ENCODE data around the gene GAS2L2.

Gene GAS2L2

DNA sequence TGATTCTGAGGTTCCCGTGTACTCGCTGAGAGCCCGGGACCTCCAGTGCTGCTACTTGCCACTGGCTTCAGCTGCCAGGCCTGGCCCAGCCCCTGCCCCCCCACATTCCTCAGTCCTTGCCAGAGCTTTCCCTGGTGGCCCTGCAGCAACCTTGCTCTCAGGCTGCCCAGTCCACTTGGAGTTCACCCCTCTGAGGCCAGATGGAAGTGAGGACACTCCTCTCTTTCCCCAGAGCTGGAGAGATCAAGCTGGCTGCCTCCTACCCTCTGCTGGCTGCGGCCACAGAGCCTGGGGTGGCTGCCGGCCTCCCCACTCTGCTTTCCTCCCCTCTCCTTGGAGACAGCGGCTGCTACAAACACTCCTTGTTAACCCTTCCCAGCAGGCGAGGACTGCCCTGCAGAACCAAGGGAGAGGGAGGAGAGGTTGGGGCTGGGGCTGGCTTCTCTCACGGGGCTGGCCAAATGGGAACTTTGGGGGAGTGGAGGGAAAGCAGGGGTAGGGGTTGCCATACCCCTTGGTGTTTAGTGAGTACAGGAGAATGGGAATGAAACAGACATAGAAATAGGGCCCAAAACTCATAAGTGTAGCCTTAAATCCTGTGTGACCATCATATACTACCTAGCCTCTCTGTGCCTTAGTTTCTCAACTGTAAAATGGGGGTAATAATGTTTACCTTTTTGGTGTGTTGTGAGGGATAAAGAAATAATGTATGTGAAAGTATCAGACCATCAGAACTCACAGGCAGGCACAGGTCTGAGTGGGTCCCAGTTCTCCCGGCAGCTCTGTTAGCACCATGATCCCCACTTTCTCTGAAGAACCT, at the start of gene GAS2L2:
Gene GAS2L2 (minus strand): TSS at position 295 of the 820 bp plus-strand sequence. CDS start 389 bp downstream, outside the sequence.
- DNase-seq (ENCODE audit: low read depth), result no peak

DNA sequence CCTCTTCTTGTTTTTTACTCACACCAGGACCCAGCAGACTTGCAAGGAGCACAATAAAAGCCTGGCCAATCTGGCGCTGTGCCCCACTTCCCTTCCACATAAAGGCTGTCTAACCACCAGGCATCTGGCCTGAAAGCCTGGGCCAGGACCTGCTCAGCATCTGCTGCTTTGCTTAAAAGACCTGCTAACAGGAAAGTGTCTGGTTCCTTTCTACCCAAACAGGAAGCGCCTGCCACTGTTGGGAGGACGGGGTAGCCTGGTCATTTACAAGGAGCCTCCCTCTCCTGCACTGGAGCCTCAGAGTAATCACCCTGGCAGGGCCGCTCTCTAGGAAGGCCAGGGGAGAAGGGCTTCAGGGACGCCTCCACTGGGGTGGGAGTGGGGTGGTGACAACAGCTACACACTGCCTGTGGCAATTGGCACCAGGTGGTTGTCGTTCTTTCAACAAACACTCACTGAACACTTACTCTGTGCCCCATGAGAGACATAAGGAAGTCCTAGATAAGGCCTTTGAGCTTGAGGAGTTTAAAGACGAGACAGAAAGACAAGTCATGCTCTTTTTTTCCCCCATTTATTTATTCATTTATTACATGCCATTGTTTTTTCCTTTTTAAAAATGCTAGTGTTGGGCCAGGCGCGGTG, 48.7 kb upstream of the GAS2L2 start:
- no peak for DNase-seq (ENCODE audit: low read depth)

DNA sequence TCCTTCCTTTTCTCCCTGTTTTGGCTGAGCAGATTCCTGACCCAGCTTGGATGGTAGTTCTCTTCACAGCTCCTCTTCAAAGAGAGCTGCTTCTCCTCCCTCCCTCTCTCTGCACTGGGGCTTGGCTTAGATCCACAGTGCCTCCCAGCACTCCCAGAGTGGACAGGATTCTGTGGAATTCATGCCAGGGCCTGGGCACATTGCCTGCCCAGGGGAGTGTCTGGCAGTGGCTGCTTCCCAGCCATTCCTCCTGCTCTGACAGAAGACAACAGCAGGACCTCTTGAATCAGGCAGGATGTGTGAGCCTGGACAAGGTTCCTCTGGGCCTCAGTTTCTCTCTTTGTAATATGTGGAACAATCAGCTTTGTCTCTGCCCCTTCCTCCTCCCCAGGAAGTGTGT, 46.9 kb upstream of the GAS2L2 start:
- DNase-seq (ENCODE audit: low read depth), result no peak

DNA sequence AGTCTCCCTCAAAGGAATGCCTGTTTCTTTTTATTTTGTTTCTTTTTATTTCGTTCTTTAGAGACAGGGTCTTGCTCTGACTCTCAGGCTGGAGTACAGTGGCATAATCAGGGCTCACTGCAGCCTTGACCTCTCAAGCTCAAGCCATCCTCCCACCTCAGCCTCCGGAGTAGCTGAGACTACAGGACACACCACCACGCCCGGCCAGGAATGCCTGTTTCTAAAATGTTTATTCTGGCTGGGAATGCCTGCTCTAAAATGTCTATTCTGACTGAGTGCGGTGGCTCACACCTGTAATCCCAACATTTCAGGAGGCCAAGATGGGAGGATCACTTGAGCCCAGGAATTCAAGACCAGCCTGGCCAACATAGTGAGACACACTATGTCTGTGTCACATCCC, 44.9 kb upstream of the GAS2L2 start:
- no peak for DNase-seq (ENCODE audit: low read depth)

DNA sequence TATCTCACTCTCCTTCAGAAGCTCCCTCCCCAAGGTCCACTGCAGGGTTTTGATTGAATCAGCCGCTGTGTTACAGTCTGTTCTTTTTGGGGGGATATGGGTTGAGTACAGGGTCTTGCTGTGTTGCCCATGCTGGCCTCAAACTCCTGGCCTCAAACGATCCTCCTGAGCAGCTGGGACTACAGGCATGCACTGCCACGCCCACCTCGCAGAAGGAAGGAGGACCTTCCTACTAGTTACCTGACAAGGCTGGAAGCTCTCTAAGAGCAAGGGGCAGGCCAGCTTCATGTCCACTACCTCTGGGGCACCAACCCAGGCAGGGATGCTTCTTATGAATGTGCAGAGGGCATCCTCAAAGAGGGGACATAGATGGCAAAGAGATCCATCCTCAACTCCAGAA, 44.3 kb upstream of the GAS2L2 start:
- no peak for DNase-seq (ENCODE audit: low read depth)

DNA sequence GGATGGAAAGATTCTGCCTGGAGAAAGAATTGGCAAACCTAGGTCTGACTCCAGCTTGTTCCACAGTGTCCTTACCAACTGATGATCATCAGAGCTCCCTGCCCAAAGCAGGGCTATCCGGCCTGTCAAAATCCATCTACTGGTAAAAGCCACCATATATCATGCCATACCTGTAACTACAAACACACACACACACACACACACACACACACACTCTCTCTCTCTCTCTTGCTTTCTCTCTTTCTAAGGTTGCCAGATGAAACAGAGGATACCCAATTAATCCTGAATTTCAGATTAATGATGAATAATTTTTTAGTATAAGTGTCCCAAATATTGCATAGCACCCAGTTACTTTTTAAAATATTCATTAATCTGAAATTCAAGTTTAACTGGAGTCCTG, 43.9 kb upstream of the GAS2L2 start:
- DNase-seq (ENCODE audit: low read depth), result no peak

DNA sequence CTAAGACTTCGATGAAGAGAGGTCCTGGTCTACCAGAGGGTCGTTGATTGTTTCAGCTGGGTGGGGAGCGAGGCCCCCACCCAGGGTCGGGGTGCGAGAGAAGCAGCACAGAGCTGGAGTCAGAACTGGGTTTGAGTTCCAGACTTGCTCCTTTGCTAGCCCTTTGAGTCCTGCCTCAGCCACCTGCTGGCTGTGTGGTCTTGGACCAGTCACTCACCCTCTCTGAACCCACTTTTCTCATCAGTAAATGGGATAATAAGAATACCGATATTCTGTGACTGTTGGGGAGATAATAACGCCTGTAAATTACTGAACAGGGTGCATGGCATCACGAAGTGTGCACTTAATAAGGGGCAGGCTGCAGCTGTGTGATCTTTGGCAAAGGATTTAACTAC, 42.8 kb upstream of the GAS2L2 start:
- DNase-seq (ENCODE audit: low read depth), result no peak

DNA sequence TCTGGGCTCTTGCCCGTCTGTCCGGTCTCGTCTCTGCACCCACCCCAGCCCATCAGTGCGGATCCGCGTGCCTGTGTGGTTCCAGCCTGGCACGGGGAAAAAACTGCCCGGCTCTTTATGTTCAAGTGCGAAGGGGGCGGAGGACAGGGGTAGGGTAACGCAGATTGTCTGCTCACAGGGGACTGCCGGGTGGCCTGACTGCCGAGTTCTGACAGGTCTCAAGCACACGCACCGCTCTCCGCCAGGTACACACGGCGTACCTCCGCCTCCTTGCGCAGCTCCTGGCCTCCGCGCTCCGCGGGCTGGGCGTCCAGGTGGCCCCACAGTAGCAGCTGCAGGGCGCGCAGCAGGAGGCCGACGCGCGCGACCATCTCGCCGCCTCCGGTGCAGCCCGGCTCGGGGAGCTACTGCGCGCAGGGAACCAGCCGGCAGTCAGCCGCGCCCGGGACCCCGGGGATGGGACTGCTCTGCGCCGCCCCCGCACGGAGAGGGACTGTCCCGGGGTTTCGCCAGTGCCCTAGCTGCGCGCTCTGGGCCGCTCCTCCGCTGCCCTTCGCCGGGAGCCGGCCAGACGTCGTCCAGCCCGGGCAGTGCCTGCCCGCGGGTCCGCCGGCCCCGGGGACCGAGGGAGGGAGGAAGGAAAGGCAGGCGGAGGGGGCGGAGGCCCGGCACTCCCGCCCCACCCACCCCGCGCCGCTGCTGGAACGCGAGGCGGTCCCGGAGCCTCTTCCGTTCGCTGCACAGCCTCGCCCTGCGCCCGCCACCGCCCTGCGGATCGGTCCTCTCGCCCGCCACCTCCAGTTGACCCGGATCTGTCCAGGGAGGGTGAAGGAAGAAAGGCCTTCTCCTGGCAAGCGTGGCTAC, 42.2 kb upstream of the GAS2L2 start, which contains the start of gene MMP28:
Gene MMP28 (minus strand): TSS at position 635 of the 864 bp plus-strand sequence. CDS start 264 bp downstream, at position 371.
- DNase-seq (ENCODE audit: low read depth), result peak; percentile 10

DNA sequence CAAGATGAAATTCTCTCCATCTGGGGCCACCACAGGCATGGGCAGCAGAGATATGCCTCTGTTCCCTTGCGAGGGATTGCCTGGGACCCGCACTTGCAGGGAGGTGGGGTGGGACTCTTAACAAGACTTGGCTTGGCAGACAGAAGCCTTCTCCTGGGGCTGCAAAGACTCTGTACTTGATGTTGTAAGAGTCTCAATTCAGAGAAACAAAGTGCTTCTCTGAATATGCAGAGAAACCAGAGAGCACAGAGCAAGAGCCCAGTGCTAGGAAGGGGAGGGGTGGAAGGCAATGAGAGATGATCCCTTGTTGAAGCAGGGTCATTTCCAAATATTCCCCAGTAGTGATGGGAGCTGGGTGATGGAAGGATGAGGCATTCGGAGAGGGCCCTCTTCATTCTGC, 40.2 kb upstream of the GAS2L2 start:
- no peak for DNase-seq (ENCODE audit: low read depth)

DNA sequence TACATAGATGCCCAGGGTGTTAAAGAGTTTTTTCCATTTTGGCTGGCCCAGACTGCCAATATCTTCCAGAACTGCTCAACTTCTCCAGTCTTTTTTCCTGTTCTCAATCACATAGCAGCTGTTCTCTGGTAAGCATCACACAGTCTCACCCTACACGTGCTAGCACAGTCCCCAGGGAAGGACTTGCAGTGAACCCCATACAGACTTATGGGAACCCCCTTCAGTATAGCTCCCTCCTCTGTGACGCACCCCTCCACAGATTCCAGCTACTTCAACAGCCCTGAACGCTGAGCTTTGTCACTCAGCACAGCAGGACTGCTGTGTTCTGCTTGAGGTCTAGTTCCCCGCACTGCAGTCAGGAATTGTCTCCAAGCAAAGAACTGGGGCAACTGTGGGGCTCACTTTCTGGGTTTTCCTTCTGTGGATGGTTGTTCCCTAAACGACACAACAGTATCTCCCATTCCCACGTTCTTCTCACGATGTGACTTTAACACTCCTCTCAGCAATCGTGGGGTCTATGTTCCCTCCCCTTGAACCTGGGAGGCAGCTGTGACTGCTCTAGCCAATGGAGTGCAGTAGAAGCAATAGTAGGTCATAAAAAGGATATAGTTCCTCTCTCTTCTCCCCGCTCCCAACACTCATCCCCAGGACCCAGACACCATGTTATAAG, 38.8 kb upstream of the GAS2L2 start:
- DNase-seq (ENCODE audit: low read depth), result no peak

DNA sequence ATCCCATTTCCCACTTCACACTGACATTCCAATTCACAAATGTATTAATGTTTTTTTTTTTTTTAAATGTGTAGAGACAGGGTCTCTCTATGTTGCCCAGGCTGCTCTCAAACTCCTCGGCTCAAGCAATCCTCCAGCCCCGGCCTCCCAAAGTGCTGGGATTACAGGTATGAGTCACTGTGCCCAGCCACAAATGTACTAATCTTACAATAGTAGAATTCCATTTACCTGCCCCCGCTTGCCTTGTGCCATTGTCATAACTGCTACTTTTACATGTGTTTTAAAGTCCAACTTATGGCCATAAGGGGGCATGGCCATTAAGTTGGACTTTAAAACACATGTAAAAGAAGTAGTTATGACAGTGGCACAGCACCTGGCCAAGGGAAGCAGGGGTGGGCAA, 37.8 kb upstream of the GAS2L2 start:
- no peak for DNase-seq (ENCODE audit: low read depth)

DNA sequence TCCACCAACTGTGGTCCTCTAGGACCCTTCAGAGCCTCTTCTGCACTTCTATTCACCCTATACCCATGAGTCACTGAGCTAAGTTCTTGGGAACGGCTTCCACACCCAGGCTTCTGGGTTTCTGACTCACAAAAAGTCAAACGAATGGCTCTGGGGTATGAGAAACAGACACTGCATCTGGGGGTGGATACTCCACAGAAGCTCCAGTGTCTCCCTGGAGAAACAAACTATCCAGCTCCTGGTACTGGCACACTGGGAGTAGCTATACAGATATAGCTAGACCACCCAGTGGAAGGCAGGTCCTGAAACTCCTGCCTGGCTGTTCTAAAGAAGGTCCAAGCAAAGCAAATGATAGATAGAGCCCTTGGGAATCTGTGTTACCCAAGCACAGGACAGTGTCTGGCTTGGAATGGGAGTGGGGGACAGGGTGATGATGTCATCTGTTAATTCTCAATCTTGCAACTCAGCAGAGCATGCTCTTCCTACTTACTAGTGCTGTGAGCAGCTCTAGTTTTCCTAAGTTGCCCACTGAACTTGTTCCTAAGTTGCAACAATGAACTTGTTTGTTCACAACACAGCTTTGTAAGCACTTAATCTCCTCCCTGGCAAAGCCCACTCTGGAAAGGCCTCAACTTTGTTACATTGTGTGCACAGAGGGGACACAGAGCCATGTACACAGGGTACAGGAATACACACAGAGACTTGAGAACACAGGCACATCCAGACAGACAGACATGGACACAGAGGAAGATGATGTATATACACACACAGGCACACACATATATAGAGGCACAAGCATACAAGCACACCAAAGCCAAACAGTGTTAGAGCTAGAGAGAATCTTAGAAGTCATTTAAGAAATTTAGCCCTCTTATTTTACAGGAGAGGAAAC, 35.7 kb upstream of the GAS2L2 start:
- no peak for DNase-seq (ENCODE audit: low read depth)

DNA sequence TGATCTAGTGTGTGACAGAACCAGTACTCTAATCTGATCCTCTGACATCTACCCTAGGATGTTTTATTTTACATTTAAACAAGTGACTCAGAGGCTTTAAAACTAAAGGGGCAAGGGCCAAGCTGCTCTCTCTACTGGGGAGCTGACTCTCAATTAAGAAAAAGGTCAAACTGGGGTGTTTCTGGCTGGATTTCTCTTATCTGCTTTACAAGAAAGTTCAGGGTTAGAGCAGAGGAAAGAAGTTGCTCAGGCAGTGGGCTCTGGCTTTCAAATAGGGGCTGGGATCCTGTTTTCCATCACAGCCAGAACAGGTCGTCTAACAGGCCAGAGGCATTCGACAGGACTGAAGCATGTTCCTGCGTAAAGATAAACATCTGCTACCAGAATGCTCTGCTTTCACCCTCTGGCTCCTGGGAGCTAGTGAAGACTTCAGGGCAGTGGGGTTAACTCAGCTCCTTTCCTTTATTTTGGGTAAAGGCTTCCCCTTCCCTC, 33.9 kb upstream of the GAS2L2 start:
- no peak for DNase-seq (ENCODE audit: low read depth)

DNA sequence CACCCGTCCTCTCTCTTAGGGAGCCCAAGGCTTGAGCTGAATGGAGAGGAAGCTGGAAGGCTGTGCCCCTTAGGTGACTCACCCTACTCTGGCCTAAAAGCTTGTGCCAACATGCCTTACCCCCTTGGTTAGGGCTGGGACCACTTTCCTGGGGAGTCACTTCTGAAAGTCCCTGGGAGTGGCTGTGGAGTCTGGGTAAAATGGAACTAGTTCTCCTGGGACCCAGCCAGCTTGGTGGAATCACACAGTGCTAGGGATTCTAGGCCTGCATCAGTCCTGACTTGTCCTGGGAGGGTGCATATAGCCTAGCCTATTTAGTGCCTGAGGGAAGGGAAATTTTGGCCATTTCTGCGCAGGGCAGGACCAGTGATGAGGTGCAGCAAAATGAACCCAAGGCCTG, 31.9 kb upstream of the GAS2L2 start:
- DNase-seq (ENCODE audit: low read depth), result no peak

DNA sequence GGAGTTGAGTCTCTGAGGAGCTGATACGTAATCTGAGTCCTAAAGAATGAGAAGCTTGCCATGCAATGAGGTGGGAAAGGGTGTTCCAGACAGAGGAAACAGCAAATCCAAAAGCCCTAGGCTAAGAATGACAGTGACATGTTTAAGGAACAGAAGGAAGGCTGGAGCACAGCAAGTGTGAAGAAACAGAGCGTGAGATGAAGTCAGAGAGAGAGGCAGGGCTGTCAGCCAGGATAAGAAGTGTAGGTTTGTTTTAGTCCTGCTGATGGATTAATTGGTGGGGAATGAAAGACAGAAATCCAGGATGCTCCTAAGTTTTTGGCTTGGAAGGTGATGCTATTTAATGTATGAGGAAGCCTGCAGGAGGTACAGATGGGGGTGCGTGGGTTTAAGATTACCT, 27.9 kb upstream of the GAS2L2 start:
- DNase-seq (ENCODE audit: low read depth), result no peak

DNA sequence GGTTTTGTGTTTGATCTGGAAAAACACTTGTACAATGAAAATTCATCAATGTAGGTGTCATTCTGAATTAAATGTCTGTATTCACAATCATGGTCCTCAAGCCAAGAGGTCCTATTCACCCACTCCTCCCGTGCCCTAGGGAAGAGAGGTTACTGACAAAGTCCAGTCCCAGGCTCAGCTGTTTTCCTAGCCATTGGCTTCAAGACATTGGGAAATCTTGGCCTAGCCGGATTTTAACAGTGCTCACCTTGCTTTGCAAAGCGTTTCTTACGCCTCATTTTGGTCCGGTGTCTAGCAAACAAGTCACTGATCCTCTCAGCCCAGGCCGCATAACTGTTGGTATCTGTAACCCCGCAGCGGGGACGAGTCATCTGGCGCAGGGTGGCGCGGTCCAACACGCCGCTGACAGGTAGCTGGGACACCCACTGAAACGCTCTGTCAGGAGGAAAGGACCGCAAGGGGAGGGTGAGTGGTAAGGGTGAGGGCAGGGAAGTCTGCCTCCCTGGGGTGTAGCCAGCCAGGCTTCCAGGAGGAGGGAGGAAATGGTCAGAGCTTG, 25.7 kb upstream of the GAS2L2 start:
- no peak for DNase-seq (ENCODE audit: low read depth)

DNA sequence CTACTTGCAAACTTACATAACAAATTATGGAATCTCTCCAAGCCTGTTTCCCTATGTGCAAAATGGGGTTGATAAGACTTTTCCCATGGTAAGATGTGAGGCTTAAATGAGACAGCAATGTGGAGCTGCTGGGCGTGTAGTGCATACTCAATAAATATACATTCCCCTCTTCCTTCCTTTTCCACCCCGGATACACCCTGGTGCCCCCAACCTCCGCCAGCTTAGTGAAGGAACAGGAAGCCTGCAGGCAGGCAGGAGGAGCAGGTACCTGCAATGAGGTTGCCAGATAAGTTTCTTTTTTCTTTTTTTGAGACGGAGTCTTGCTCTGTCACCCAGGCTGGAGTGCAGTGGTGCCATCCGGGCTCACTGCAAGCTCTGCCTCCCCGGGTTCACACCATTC, 22.5 kb upstream of the GAS2L2 start:
- DNase-seq (ENCODE audit: low read depth), result no peak

DNA sequence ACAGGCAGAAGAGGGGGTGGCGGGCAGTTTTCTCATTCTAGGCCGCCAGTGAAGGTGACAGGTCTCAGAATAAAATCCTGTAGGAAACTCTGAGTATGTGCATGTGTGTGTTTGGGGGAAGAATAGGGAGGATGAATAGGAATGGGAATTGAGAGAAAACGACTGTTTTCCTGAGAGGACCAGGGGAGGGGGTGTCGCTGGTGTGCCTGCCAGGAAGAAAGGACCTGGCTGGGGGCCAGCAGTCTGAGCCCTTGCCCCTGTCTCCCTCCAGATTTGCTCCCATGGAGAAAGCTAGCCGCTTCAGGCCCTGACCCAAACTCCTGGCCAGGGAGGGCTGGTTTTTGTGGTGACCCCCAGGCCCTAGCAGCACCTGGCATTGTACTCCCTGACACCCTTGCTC, 22.0 kb upstream of the GAS2L2 start:
- DNase-seq (ENCODE audit: low read depth), result no peak

DNA sequence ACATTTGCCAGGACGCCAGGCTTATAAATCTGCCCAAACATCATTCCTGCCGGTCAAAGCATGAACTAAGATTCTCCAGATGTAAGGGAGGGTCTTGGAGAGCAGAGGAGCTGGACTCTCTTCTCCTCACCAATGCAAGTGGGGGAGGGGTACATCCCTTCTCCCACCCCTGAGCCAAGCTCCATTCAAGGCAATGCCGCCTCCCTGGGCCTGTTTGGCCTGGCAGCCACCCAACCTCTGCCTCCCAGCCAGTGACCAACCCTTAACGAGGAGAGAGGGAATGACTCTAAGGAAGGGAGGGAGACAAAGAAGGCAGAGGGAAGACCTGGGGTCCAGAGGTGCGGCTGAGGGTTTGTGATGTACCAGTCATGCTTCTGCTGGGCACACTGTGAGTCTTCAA, 21.5 kb upstream of the GAS2L2 start:
- no peak for DNase-seq (ENCODE audit: low read depth)

DNA sequence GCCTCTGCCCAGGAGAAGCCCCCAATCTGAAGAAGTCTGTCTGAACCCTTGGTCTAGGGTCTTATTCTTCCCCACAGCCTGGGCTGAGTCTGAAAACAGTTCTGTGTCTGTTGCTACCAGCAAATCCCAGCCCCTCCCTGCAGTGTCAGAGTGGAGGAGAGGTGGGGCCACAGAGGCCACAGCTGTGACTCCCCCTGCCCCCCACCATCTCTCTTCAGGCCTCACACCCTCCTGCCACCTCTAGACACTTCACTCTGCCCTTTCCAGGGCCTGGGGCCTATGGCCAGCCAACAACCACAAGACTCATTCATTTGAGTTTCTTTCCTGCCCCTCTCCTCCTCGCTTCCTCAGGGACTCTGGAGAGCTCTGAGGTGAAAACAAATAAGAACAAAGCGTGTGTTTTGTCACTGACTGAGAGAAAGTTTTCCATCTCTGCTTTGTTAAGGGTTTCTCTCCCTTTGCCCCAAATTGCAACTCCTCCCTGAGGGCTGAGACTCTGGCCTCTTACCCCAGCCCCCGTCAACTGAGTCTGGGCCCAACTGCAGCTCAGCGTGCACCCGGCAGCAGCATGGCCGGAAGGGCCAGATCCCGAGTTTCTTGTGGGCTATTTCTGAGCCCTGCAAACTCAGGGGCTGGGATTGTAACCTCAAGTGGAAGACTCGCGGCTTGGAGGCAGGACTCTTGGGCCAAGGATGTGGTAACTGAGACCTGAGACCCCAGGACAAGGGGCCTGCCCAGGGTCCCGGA, 20.8 kb upstream of the GAS2L2 start:
- no peak for DNase-seq (ENCODE audit: low read depth)
